Measurements from ENCODE around the gene LRRC70. TPM values are rescaled to one million over a fixed set of nuclear protein-coding genes. Genes with fewer than 3 reads are reported as not detected.

Gene LRRC70
- total RNA-seq, 4 donors from 2014 or later = 0.49 to 3.6 (median 1.3) TPM

- DNase-seq = no peak
- Histone ChIP-seq H3K36me3 (peaks cover 0 to 24% (median 0%) of the 10 kb centered on the region in 3 donors), H3K27ac (no peak overlapping the region), H3K4me1 (no peaks in the 10 kb centered on the region), H3K9me3 (no peaks in the 10 kb centered on the region), H3K27me3 (no peaks in the 10 kb centered on the region), H3K4me3 (no peak overlapping the region)
- 76 to 93% methylated on average over 2 of the region's 2 CpGs for WGBS, 2 donors
- intact Hi-C loops (cut with DNase I) = no loop called here
- TF ChIP-seq CTCF (IDR thresholded peaks at IDR 0.05) (no peak), POLR2A (IDR thresholded peaks at IDR 0.05) (no peak)
Measured at GRCh38 chr5:62597314-62597713, 18.7 kb downstream of the LRRC70 start.

GRCh38 chr5:62600560-62601252 lies 22.1 kb downstream of the LRRC70 start:
- Histone ChIP-seq H3K36me3 (peaks cover 0 to 21% (median 0%) of the 10 kb centered on the region in 3 donors), H3K9me3 (no peaks in the 10 kb centered on the region), H3K27me3 (no peaks in the 10 kb centered on the region), H3K4me3 (no peak overlapping the region), H3K27ac (no peak overlapping the region), H3K4me1 (no peaks in the 10 kb centered on the region)
- intact Hi-C loops (cut with DNase I) = no loop called here
- DNase-seq = no peak
- WGBS, 2 donors = 22 to 61% methylated on average over 3 of the region's 3 CpGs
- TF ChIP-seq CTCF (IDR thresholded peaks at IDR 0.05) = no peak
- no peak for TF ChIP-seq POLR2A (IDR thresholded peaks at IDR 0.05)

GRCh38 chr5:62603934-62604333 lies 25.3 kb downstream of the LRRC70 start:
- no peak for DNase-seq
- 95 to 96% methylated on average over 5 of the region's 5 CpGs for WGBS, 2 donors
- Histone ChIP-seq H3K36me3 (peaks cover 0 to 36% (median 0%) of the 10 kb centered on the region in 3 donors), H3K4me3 (no peak overlapping the region), H3K4me1 (no peaks in the 10 kb centered on the region), H3K27me3 (no peaks in the 10 kb centered on the region), H3K9me3 (no peaks in the 10 kb centered on the region), H3K27ac (no peak overlapping the region)
- no peak for TF ChIP-seq CTCF (IDR thresholded peaks at IDR 0.05)
- no peak for TF ChIP-seq POLR2A (IDR thresholded peaks at IDR 0.05)
- intact Hi-C loops (cut with DNase I) = no loop called here

- Histone ChIP-seq H3K4me3 (no peak overlapping the region), H3K27ac (no peak overlapping the region), H3K4me1 (no peaks in the 10 kb centered on the region), H3K9me3 (no peaks in the 10 kb centered on the region), H3K27me3 (no peaks in the 10 kb centered on the region), H3K36me3 (peaks cover 0 to 48% (median 0%) of the 10 kb centered on the region in 3 donors)
- DNase-seq = no peak
- 89 to 92% methylated on average over 4 of the region's 4 CpGs for WGBS, 2 donors
- TF ChIP-seq CTCF (IDR thresholded peaks at IDR 0.05) (no peak), POLR2A (IDR thresholded peaks at IDR 0.05) (no peak)
- intact Hi-C loops (cut with DNase I) = no loop called here
Measured at GRCh38 chr5:62605638-62606037, 27.0 kb downstream of the LRRC70 start.

- intact Hi-C loops (cut with DNase I) = no loop called here
- no peak for DNase-seq
- 42 to 76% methylated on average over 1 of the region's 1 CpG for WGBS, 2 donors
- TF ChIP-seq POLR2A (IDR thresholded peaks at IDR 0.05) (no peak), CTCF (IDR thresholded peaks at IDR 0.05) (no peak)
- no peak overlapping the region for H3K4me3 ChIP-seq
- H3K36me3 ChIP-seq = peaks cover 0 to 48% (median 0%) of the 10 kb centered on the region in 3 donors
- no peaks in the 10 kb centered on the region for H3K4me1 ChIP-seq
- no peaks in the 10 kb centered on the region for H3K27me3 ChIP-seq
- H3K9me3 ChIP-seq = no peaks in the 10 kb centered on the region
- H3K27ac ChIP-seq = no peak overlapping the region
Measured at GRCh38 chr5:62606878-62607277, 28.3 kb downstream of the LRRC70 start.

Measured in esophagus squamous epithelium (tissue), 5 donors.